Muscle layer of colon (tissue), 2 donors: ENCODE results near the gene VAMP2.

Source experiments
- H3K27ac ChIP-seq: one replicate; pipeline ENCODE4 v1.7.0; 2013; ENCODE audit warnings: low read depth, mild to moderate bottlenecking, low read length, moderate library complexity
- H3K27me3 ChIP-seq, 2 donors: one replicate each; pipeline ENCODE4 v1.7.0; 2013; ENCODE audit warnings: low read length in 2 of 2, mild to moderate bottlenecking in 2 of 2; ENCODE audit not compliant: insufficient read depth in 2 of 2, control insufficient read depth in 1 of 2
- H3K36me3 ChIP-seq: one replicate; pipeline ENCODE4 v1.7.0; 2013; ENCODE audit warnings: mild to moderate bottlenecking, low read length; ENCODE audit not compliant: insufficient read depth
- H3K4me1 ChIP-seq: one replicate; pipeline ENCODE4 v1.7.0; 2013; ENCODE audit warnings: mild to moderate bottlenecking, low read length; ENCODE audit not compliant: insufficient read depth
- H3K4me3 ChIP-seq, 2 donors: one replicate each; pipeline ENCODE4 v1.7.0; 2013; ENCODE audit warnings: low read length in 2 of 2, low read depth in 1 of 2, mild to moderate bottlenecking in 1 of 2, moderate library complexity in 1 of 2
- H3K9ac ChIP-seq: one replicate; pipeline ENCODE4 v1.7.0; 2013; ENCODE audit warnings: low read length
- H3K9me3 ChIP-seq: one replicate; pipeline ENCODE4 v1.7.0; 2013; ENCODE audit warnings: mild to moderate bottlenecking, low read length
- donor health status: abdominal sarcoma.
- donor health status: Adenocarcinoma of cecum.

The VAMP2 gene, protein sequence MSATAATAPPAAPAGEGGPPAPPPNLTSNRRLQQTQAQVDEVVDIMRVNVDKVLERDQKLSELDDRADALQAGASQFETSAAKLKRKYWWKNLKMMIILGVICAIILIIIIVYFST

DNA sequence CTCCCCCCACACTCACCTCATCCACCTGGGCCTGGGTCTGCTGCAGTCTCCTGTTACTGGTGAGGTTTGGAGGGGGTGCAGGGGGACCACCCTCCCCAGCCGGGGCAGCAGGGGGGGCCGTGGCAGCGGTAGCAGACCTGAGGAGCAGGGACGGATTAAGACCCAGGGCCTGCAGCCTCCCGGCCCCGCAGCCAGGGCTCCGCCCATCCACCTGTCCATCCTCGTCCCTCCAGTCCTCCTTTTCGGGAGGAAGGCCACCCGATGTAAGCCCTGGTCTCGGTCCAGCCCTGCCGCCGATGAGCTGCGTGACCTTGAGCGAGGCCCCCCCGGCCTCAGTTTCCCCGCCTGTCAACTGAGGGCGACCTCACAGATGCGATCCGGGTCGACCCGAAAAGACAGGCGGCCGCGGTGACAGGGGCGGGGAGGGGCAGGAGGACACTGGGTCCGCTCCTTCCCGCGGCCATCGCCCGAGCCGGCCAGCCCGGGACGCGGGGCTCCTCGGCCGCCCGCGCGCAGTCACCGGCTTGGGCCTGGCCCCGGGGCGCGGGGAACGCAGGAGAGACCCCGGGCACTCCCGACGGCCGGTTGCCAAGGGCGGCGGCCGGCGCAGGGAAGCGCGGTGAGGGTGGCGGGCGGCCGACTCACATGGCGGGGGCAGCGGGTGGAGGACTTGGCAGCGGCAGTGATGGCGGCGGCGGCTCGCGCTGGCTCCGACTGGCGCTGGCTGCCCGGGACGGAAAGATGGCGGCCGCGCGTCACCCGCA, at the start of gene VAMP2:
Gene VAMP2 (minus strand): TSS at position 716 of the 764 bp plus-strand sequence. CDS start 69 bp downstream, at position 647.
- Histone ChIP-seq H3K4me1 (peaks cover 44% of the 10 kb centered on the region), H3K4me3 (peak within 1 kb of the TSS; percentile 82 to 99), H3K9ac (peak within 1 kb of the TSS; percentile 95), H3K27ac (peak within 1 kb of the TSS; percentile 96), H3K27me3 (no peaks in the 10 kb centered on the region), H3K36me3 (peaks cover 24% of the 10 kb centered on the region), H3K9me3 (no peaks in the 10 kb centered on the region)

DNA sequence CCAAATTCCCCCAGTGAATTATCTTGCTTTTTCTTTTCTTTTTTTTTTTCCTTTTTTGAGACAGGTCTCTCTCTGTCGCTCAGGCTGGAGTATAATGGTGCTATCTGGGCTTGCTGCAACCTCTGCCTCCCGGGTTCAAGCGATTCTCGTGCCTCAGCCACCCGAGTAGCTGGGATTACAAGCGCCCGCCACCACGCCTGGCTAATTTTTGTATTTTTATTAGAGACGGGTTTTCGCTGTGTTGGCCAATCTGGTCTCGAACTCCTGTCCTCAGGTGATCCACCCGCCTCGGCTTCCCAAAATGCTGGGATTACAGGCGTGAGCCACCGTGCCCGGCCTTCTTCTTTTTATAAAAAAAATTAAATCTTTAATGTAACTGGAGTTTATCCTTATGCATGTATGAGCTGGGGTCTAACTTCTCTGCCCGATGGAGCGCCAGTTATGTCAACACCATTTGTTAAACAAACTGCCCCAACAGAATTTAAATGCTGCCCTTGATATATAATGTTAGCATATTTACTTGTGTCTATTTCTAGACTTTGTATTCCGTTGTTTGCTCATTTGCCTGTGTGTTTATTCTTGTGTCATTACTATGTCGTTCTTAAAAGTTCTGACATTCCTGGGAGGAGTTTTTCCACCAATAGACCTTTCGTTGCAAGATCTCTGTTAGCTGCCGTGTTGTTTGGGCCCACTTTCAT, 48.2 kb upstream of the VAMP2 start:
- Histone ChIP-seq H3K27me3 (no peaks in the 10 kb centered on the region), H3K4me1 (peaks cover 10% of the 10 kb centered on the region), H3K9ac (no peak overlapping the region), H3K36me3 (no peaks in the 10 kb centered on the region), H3K9me3 (no peaks in the 10 kb centered on the region), H3K4me3 (peak overlapping the region; percentile 25 to 71), H3K27ac (no peak overlapping the region)

DNA sequence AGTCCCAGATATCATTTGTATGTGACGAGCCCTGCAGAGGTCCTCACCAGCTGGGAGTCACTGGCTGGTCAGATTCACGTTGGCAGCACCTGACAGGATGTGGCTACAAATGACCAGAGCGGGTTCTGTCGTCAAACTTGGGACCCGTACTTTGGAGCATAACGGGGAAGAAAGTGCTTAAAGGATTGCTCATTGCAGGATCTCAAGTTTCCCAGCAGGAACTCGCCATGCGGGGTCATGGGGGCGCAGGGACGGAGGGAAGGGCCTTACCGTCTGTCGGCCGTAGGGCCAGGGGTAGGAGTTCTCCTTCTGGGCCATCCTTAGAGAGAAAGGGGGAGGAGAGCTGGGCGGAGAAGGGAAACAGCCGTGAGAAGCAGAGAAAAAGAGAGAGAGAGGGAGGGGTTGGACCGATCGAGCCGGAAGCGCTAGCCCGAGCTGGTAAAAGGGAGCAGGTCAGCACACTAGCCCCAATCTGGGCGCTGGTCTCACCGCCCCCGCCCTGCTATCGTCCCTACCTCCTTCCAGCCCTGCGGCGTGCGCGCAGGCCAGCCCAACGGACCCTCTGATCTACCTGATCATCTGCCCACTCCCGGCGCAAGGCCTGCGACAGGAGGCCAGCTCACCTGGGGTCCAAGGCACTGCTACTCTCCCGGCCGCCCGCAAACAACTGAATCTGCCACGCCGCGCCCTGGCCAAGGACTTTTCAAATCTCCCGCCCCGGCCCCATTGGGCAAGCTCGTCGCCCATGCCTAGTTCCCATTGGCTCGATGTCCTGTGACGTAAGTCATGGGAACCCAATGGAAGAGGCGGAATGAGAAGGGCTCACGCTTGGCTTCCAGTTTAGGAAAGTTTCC, 47.4 kb upstream of the VAMP2 start, which contains the start of gene AURKB:
Gene AURKB (minus strand): TSS at position 669 of the 854 bp plus-strand sequence. CDS start 351 bp downstream, at position 318.
- Histone ChIP-seq H3K9ac (no peak within 1 kb of the TSS), H3K27me3 (no peaks in the 10 kb centered on the region), H3K27ac (no peak within 1 kb of the TSS), H3K4me3 (peak within 1 kb of the TSS; percentile 25 to 71), H3K4me1 (peaks cover 10% of the 10 kb centered on the region), H3K36me3 (no peaks in the 10 kb centered on the region), H3K9me3 (no peaks in the 10 kb centered on the region)

DNA sequence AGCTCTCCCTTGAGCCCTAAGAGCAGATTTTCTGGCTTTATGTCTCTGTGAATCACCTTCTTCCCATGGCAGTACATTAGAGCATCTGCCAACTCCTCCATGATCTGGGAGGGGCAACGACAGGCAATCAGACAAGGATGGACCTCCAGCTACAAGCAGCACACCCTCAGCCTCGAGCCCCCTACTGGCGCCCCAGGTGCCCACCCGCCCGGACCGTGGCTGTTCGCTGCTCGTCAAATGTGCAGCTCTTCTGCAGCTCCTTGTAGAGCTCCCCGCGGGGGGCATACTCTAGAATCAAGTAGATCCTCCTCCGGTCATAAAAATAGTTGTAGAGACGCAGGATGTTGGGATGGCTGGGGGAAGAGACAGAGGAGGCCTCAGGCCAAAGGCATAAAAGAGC, 43.8 kb upstream of the VAMP2 start:
- no peaks in the 10 kb centered on the region for H3K9me3 ChIP-seq
- no peaks in the 10 kb centered on the region for H3K36me3 ChIP-seq
- H3K4me3 ChIP-seq, result no peak overlapping the region
- H3K27ac ChIP-seq, result no peak overlapping the region
- H3K9ac ChIP-seq, result no peak overlapping the region
- no peaks in the 10 kb centered on the region for H3K27me3 ChIP-seq
- H3K4me1 ChIP-seq, result peaks cover 10% of the 10 kb centered on the region

DNA sequence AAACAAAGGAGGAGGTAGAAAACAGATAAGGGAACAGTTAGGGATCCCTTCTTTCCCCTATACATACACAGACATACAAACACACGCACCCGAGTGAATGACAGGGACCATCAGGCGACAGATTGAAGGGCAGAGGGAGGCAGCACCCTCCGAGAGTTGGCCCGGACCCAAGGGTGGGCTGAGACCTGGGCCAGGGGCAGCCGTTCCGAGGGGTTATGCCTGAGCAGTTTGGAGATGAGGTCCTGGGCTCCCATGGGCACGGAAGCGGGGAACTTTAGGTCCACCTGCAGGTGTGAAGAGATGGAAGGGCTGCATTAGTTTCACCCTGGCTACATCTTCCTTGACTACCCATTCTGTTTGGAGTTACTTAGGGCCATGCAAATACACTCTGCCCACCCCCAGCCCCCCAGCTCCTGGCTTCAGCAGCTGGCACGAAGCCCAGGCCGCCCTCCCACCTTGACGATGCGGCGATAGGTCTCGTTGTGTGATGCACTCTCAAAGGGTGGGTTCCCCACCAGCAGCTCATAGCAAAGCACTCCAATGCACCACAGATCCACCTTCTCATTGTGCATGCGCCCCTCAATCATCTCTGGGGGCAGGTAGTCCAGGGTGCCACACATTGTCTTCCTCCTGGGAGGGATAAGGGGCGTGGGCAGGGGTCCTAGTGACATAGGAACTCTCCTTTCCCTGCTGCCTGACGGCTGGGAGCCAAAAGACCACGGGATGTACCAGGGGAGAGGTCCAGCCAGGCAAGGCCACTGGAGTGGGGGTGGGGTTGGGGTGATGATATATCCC, 42.2 kb upstream of the VAMP2 start:
- Histone ChIP-seq H3K9me3 (no peaks in the 10 kb centered on the region), H3K4me3 (no peak overlapping the region), H3K36me3 (no peaks in the 10 kb centered on the region), H3K9ac (no peak overlapping the region), H3K4me1 (peaks cover 2% of the 10 kb centered on the region), H3K27ac (no peak overlapping the region), H3K27me3 (no peaks in the 10 kb centered on the region)

DNA sequence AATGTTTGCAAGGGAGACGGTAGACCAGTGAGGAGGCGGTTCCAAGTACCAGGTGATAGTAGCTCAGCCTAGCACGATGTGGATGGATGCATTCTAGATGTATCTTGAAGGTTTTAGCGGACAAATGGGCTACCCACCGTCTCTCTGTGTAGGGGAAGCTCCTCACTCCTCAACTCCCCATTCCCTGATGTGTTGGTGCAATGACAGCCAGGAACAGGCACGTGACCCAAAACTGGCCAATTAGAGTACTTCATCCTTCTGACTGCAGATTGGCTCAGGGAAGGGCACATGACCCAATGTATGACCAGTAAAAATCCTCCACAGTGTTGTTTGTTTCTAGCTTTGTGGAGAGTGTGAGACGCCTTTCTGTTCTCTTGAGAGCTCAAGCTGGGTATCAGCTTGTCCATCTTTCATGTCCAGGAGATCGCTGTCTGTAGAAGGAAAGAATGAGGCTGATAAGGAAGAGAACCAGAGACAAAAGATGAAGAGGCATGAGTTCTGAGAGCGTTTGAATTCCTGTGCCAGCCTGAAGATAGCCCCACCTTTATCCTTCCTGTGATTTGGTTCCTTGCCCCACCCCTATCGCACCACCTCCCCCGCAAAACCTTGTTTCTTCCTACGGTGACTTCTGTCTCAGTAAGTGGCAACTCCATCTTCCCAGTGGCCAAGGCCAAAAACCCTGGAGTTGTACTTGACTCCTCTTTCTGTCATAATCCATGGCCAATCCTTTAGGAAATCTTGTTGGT, 29.5 kb upstream of the VAMP2 start:
- no peaks in the 10 kb centered on the region for H3K9me3 ChIP-seq
- H3K36me3 ChIP-seq, result no peaks in the 10 kb centered on the region
- no peak overlapping the region for H3K9ac ChIP-seq
- H3K4me1 ChIP-seq, result peaks cover 39% of the 10 kb centered on the region
- peak overlapping the region; percentile 56 for H3K27ac ChIP-seq
- H3K27me3 ChIP-seq, result no peaks in the 10 kb centered on the region
- peak overlapping the region; percentile 24 to 40 for H3K4me3 ChIP-seq

DNA sequence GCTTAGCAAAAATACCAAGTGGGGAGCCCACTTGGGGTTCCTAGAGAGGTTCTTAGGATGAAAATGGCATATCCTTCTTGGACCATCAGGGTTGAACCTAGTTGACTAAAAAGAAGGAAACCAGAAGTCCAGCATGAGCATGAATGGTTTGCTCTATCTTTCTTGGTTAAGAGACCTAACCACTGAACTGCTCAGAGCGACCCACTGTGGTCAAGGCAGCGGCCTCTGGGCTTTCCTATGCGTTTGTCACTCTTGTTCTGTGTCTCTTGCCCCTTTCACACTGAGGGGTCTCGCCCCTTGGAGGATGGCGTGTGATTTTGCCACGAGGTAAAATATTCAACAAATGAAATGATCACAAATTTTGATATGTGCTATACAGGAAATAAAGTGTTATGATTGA, 27.8 kb upstream of the VAMP2 start:
- H3K9ac ChIP-seq, result no peak overlapping the region
- no peaks in the 10 kb centered on the region for H3K9me3 ChIP-seq
- H3K27ac ChIP-seq, result peak overlapping the region; percentile 19
- H3K27me3 ChIP-seq, result no peaks in the 10 kb centered on the region
- peaks cover 42% of the 10 kb centered on the region for H3K4me1 ChIP-seq
- peak overlapping the region in 1 of 2 donors; percentile 53 for H3K4me3 ChIP-seq
- H3K36me3 ChIP-seq, result no peaks in the 10 kb centered on the region

DNA sequence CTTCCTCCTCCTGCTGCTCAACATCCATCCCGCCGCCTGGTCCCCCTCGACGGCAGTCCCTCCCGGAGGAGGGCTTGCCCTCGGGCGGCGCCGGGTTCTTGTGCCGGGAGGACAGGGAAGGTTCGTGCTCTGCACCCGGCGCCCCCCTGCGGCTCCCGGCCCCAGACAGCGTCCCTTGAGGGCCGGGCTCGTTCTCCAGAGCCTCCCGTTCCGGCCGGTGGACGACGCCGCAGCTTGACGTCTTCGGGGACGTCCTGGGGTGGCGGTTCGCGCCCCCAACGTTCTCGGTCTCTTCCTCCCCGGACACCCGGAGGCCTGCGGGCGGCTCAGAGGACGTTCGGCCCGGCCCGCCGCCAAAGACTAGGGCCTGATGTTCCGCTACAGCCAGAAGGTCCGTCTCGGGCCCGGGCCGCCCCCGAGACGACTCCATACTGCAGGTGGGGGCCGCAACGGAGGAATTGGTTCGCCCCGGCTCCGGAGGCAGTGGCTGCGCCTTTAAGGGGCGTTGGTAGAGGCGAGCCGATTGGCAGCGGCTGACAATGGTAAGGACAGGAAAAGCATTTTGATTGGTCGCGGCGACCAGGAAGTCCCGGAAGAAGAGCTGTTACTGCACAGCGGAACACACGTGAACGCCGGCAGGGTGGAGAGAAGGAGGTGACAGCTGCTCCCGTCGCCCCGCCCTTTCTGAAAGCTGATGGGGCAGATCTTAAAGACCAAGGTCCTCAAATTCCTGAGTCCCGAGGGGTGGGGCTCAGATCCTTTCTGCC, 27.1 kb upstream of the VAMP2 start, which contains the start of gene BORCS6:
Gene BORCS6 (minus strand): TSS at position 470 of the 767 bp plus-strand sequence. CDS start 40 bp downstream, at position 430.
- H3K27me3 ChIP-seq, result no peaks in the 10 kb centered on the region
- H3K9me3 ChIP-seq, result no peaks in the 10 kb centered on the region
- H3K4me1 ChIP-seq, result peaks cover 42% of the 10 kb centered on the region
- H3K36me3 ChIP-seq, result no peaks in the 10 kb centered on the region
- peak within 1 kb of the TSS; percentile 1 for H3K9ac ChIP-seq
- peak within 1 kb of the TSS; percentile 78 to 94 for H3K4me3 ChIP-seq
- H3K27ac ChIP-seq, result peak within 1 kb of the TSS; percentile 89

DNA sequence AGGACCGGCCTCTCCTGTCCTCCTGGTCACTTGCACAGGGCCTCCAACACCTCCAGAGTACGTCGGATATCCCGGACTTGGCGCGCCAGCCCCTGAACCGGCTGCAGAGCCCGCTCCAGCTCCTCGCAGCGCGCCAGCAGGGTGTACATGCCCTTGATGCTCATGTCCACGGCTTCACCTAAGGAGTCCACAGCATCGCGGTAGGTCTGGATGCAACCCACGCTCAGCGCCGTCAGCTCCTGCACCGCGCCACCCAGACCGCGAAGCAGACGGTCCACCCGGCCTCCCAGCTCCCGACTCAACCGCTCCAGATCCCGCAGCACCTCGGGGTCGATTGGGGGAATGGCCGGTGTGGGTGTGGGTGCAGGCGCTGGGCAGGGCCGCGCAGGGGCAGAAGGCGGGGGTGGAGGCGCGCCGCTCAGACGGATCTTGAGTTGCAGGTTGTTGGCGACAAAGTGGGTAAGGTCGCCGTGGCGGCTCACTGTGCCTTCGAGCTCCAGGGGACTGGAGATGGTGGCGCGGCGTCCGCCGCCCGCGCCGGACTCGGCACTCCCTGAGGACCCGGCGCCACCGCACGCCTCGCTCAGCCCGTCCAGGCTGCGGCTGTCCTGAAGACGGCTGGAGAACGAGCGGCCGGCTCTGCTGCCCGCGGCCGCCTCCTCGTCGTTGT, 26.4 kb upstream of the VAMP2 start:
- Histone ChIP-seq H3K4me3 (peak overlapping the region; percentile 78 to 94), H3K27me3 (no peaks in the 10 kb centered on the region), H3K9ac (peak overlapping the region; percentile 1), H3K27ac (peak overlapping the region; percentile 89), H3K4me1 (peaks cover 42% of the 10 kb centered on the region), H3K9me3 (no peaks in the 10 kb centered on the region), H3K36me3 (no peaks in the 10 kb centered on the region)
